Type B pancreatic cell (in vitro differentiated cells): ENCODE results near the gene TMEM176A. TPM values are rescaled to one million over a fixed set of nuclear protein-coding genes. Genes with fewer than 3 reads are reported as not detected.

Experiments used
- DNase-seq: peaks from one replicate; pipeline ENCODE4 v3.0.0; 2021; ENCODE audit warnings: mixed read lengths; ENCODE audit not compliant: unreplicated experiment; ENCODE audit errors: extremely low spot score
- H3K27ac Mint-ChIP-seq: 2 replicates; pipeline ENCODE4 v1.8.0; 2021; ENCODE audit warnings: mild to moderate bottlenecking, mixed read lengths
- H3K27me3 Mint-ChIP-seq: 2 replicates; pipeline ENCODE4 v1.8.0; 2021; ENCODE audit warnings: mixed read lengths
- H3K36me3 Mint-ChIP-seq: 2 replicates; pipeline ENCODE4 v1.8.0; 2021; ENCODE audit warnings: mixed read lengths
- H3K4me1 Mint-ChIP-seq: one replicate; pipeline ENCODE4 v1.8.0; 2021; ENCODE audit warnings: mixed read lengths; ENCODE audit not compliant: unreplicated experiment
- H3K4me3 Mint-ChIP-seq: 2 replicates; pipeline ENCODE4 v1.8.0; 2021; ENCODE audit warnings: mild to moderate bottlenecking, mixed read lengths
- H3K9me3 Mint-ChIP-seq: 2 replicates; pipeline ENCODE4 v1.8.0; 2021; ENCODE audit warnings: mixed read lengths
- total RNA-seq: library from RNA; stranded (reverse); gene quantifications from 2 replicates; pipeline ENCODE4 v1.2.1, GENCODE V29; 2021; ENCODE audit warnings: low replicate concordance
- TF ChIP-seq, protein P1 (sequence below): fragments of 200-600 bp; sonication (generic); conservative IDR thresholded peaks from 2 replicates; pipeline ENCODE4 v1.5.0; 2021; ENCODE audit warnings: antibody characterized with exemption, mild to moderate bottlenecking

TMEM176A gene
- total RNA-seq, 1 donor from 2014 or later, result 90.1 TPM

DNA sequence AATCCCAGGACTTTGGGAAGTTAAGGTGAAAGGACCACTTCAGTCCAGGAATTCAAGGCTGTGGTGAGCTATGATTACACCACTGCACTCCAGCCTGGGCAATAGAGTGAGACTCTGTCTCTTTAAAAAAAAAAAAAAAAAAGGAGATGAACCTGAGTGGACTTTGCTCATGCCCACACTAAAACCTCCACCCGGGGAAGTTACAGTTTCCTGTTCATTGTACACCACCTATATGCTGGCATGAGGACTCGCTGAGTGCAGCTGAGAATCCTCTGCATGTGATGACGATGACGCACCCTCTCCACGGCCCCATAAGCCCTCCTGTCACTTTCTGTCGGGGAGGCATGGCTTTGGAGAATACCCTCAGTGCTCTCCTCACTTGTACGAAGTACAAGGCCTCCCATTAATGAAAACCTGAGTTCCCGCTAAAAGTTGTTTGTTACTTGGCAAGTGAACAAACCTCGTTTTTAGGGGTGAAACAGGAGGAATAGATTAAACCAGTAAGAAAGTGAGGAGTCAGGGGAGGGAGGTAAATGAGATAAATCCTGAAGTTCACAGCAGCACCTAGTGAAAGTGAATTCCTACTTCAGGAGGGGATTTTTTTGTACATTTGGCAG, 16.3 kb upstream of the TMEM176A start:
- Mint-ChIP-seq H3K36me3 (no peaks in the 10 kb centered on the region), H3K27ac (no peak overlapping the region), H3K4me3 (no peak overlapping the region), H3K27me3 (peaks cover 8% of the 10 kb centered on the region), H3K4me1 (peaks cover 11% of the 10 kb centered on the region), H3K9me3 (no peaks in the 10 kb centered on the region)
- TF ChIP-seq, protein P1, sequence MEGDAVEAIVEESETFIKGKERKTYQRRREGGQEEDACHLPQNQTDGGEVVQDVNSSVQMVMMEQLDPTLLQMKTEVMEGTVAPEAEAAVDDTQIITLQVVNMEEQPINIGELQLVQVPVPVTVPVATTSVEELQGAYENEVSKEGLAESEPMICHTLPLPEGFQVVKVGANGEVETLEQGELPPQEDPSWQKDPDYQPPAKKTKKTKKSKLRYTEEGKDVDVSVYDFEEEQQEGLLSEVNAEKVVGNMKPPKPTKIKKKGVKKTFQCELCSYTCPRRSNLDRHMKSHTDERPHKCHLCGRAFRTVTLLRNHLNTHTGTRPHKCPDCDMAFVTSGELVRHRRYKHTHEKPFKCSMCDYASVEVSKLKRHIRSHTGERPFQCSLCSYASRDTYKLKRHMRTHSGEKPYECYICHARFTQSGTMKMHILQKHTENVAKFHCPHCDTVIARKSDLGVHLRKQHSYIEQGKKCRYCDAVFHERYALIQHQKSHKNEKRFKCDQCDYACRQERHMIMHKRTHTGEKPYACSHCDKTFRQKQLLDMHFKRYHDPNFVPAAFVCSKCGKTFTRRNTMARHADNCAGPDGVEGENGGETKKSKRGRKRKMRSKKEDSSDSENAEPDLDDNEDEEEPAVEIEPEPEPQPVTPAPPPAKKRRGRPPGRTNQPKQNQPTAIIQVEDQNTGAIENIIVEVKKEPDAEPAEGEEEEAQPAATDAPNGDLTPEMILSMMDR, result no peak
- DNase-seq, result no peak

DNA sequence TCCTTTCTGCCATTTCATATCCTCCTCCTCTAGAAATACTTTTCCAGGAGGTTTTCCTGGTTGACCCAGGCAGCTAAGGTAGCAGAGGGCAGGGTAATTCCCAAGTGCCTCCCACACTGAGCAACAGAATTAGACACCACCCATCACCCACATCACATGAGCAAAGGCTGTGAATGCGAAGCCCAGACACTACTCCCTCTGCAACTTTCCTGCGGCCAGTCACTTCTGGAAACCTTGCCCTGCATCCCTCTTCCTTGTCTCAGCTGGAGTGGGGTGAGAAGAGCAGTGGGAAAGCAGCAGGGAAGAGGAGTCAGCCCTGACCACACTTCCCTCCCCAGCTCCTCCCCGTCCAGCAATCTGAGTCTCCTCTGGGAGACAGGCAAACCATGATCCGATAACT, 15.6 kb upstream of the TMEM176A start:
- peaks cover 8% of the 10 kb centered on the region for H3K27me3 Mint-ChIP-seq
- no peaks in the 10 kb centered on the region for H3K36me3 Mint-ChIP-seq
- peaks cover 11% of the 10 kb centered on the region for H3K4me1 Mint-ChIP-seq
- H3K27ac Mint-ChIP-seq, result no peak overlapping the region
- DNase-seq, result no peak
- no peak overlapping the region for H3K4me3 Mint-ChIP-seq
- TF ChIP-seq, protein P1, result no peak
- no peaks in the 10 kb centered on the region for H3K9me3 Mint-ChIP-seq

GRCh38 chr7:150787321-150788281, 13.0 kb upstream of the TMEM176A start:
- no peaks in the 10 kb centered on the region for H3K9me3 Mint-ChIP-seq
- H3K4me1 Mint-ChIP-seq, result peaks cover 11% of the 10 kb centered on the region
- DNase-seq, result no peak
- no peaks in the 10 kb centered on the region for H3K36me3 Mint-ChIP-seq
- H3K27ac Mint-ChIP-seq, result peak overlapping the region; percentile 59
- TF ChIP-seq, protein P1, result no peak
- no peak overlapping the region for H3K4me3 Mint-ChIP-seq
- H3K27me3 Mint-ChIP-seq, result peaks cover 13% of the 10 kb centered on the region

- H3K27ac Mint-ChIP-seq, result no peak overlapping the region
- TF ChIP-seq, protein P1, result no peak
- H3K36me3 Mint-ChIP-seq, result no peaks in the 10 kb centered on the region
- peaks cover 13% of the 10 kb centered on the region for H3K27me3 Mint-ChIP-seq
- H3K4me3 Mint-ChIP-seq, result no peak overlapping the region
- peaks cover 11% of the 10 kb centered on the region for H3K4me1 Mint-ChIP-seq
- no peak for DNase-seq
- no peaks in the 10 kb centered on the region for H3K9me3 Mint-ChIP-seq
Measured at GRCh38 chr7:150788474-150789269, 11.9 kb upstream of the TMEM176A start.

- Mint-ChIP-seq H3K27me3 (peaks cover 13% of the 10 kb centered on the region), H3K4me3 (no peak overlapping the region), H3K36me3 (no peaks in the 10 kb centered on the region), H3K27ac (no peak overlapping the region), H3K4me1 (peaks cover 11% of the 10 kb centered on the region), H3K9me3 (no peaks in the 10 kb centered on the region)
- DNase-seq, result no peak
- TF ChIP-seq, protein P1, result no peak
Measured at GRCh38 chr7:150790416-150791075, 10.0 kb upstream of the TMEM176A start.
